H1 (cell line): Measurements from ENCODE around the gene FOXN3. TPM values are rescaled to one million over a fixed set of nuclear protein-coding genes. Genes with fewer than 3 reads are reported as not detected.

Experiments used
- EGR1 ChIP-seq: IDR thresholded peaks from 2 replicates; pipeline ENCODE4 v1.6.1; 2011; ENCODE audit warnings: low read depth, low read length, borderline replicate concordance
- HDAC2 ChIP-seq, 2 experiments: fragments of 300-600 bp in 1 of 2; sonication (generic) in 1 of 2; IDR thresholded peaks; 2 replicates each; pipeline ENCODE4 v1.6.1; 2011 to 2012; ENCODE audit warnings: low read depth in 2 of 2, low read length in 2 of 2, mild to moderate bottlenecking in 2 of 2, moderate library complexity in 2 of 2, borderline replicate concordance in 1 of 2, inconsistent platforms in 1 of 2
- SP4 ChIP-seq: IDR thresholded peaks from 2 replicates; pipeline ENCODE4 v1.6.1; 2012; ENCODE audit warnings: low read length, inconsistent platforms
- polyA plus RNA-seq, 7 experiments: library from polyadenylated mRNA; depleted of rRNA in 3 of 7; stranded (reverse) in 5 of 7; unstranded in 2 of 7; fragments of >200 nt in 5 of 7; fragments of 200-250 nt in 2 of 7; gene quantifications; 1 replicate in 5 of 7; 2 replicates in 1 of 7; 4 replicates in 1 of 7; pipeline versions ENCODE4 v1.2.1 to v1.2.3, GENCODE V29; 2011 to 2013; ENCODE audit warnings: missing spikeins in 2 of 7, mixed read lengths in 2 of 7
- total RNA-seq: library from RNA; stranded (reverse); fragmentation: NEBNext Ultra II Directional; extraction: Animal tissue kit (Norgen Biotek cat#: 25700); gene quantifications from 2 replicates; pipeline ENCODE4 v1.2.1, GENCODE V29; 2021
- TF ChIP-seq, protein P1 (sequence below): IDR thresholded peaks from 2 replicates; pipeline ENCODE4 v1.6.1; 2012; ENCODE audit warnings: inconsistent platforms
- TF ChIP-seq, protein P2 (sequence below): IDR thresholded peaks from 2 replicates; pipeline ENCODE4 v1.6.1; 2012; ENCODE audit warnings: inconsistent platforms
- TF ChIP-seq, protein P3 (sequence below): fragments of 300-600 bp; sonication (generic); IDR thresholded peaks from 2 replicates; pipeline ENCODE4 v1.7.1; 2012; ENCODE audit warnings: low read length, moderate library complexity, mild to moderate bottlenecking, inconsistent platforms; ENCODE audit not compliant: insufficient replicate concordance

The FOXN3 gene
- total and polyA plus RNA-seq, 2 of the 8 experiments (the other 6 are each of a cell fraction or from before 2014, with no cell fraction given), result 52.6 to 178 TPM

DNA sequence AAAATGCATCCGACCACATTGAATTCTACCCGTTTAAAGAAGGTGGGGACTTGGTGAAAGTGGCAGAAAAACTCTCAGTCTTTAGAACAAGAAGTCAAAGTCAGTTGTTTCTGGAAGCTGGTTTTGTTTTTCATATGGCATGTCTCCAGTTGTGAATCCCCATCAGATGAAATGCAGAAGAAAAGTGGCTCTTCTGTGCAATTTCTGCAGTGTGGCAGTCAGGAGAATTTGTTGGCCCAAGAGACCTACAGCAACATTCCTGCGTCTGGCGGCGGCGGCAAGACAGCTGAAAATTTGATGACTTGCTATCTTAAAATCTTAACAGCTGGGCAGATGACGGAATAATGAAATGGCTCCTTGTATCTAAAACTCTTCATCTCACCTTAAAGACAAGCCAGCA lies 201.5 kb downstream of the FOXN3 start (continued):
- TF ChIP-seq, protein P1, sequence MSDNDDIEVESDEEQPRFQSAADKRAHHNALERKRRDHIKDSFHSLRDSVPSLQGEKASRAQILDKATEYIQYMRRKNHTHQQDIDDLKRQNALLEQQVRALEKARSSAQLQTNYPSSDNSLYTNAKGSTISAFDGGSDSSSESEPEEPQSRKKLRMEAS, result no peak
- TF ChIP-seq EGR1 (no peak), HDAC2 (IDR thresholded peaks at IDR 0.05; ENCODE audit: borderline replicate concordance in 1 of 2, low read depth in 2 of 2, low read length in 2 of 2) (no peak), SP4 (no peak)
- TF ChIP-seq, protein P2, sequence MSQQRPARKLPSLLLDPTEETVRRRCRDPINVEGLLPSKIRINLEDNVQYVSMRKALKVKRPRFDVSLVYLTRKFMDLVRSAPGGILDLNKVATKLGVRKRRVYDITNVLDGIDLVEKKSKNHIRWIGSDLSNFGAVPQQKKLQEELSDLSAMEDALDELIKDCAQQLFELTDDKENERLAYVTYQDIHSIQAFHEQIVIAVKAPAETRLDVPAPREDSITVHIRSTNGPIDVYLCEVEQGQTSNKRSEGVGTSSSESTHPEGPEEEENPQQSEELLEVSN, result no peak
- TF ChIP-seq, protein P3, sequence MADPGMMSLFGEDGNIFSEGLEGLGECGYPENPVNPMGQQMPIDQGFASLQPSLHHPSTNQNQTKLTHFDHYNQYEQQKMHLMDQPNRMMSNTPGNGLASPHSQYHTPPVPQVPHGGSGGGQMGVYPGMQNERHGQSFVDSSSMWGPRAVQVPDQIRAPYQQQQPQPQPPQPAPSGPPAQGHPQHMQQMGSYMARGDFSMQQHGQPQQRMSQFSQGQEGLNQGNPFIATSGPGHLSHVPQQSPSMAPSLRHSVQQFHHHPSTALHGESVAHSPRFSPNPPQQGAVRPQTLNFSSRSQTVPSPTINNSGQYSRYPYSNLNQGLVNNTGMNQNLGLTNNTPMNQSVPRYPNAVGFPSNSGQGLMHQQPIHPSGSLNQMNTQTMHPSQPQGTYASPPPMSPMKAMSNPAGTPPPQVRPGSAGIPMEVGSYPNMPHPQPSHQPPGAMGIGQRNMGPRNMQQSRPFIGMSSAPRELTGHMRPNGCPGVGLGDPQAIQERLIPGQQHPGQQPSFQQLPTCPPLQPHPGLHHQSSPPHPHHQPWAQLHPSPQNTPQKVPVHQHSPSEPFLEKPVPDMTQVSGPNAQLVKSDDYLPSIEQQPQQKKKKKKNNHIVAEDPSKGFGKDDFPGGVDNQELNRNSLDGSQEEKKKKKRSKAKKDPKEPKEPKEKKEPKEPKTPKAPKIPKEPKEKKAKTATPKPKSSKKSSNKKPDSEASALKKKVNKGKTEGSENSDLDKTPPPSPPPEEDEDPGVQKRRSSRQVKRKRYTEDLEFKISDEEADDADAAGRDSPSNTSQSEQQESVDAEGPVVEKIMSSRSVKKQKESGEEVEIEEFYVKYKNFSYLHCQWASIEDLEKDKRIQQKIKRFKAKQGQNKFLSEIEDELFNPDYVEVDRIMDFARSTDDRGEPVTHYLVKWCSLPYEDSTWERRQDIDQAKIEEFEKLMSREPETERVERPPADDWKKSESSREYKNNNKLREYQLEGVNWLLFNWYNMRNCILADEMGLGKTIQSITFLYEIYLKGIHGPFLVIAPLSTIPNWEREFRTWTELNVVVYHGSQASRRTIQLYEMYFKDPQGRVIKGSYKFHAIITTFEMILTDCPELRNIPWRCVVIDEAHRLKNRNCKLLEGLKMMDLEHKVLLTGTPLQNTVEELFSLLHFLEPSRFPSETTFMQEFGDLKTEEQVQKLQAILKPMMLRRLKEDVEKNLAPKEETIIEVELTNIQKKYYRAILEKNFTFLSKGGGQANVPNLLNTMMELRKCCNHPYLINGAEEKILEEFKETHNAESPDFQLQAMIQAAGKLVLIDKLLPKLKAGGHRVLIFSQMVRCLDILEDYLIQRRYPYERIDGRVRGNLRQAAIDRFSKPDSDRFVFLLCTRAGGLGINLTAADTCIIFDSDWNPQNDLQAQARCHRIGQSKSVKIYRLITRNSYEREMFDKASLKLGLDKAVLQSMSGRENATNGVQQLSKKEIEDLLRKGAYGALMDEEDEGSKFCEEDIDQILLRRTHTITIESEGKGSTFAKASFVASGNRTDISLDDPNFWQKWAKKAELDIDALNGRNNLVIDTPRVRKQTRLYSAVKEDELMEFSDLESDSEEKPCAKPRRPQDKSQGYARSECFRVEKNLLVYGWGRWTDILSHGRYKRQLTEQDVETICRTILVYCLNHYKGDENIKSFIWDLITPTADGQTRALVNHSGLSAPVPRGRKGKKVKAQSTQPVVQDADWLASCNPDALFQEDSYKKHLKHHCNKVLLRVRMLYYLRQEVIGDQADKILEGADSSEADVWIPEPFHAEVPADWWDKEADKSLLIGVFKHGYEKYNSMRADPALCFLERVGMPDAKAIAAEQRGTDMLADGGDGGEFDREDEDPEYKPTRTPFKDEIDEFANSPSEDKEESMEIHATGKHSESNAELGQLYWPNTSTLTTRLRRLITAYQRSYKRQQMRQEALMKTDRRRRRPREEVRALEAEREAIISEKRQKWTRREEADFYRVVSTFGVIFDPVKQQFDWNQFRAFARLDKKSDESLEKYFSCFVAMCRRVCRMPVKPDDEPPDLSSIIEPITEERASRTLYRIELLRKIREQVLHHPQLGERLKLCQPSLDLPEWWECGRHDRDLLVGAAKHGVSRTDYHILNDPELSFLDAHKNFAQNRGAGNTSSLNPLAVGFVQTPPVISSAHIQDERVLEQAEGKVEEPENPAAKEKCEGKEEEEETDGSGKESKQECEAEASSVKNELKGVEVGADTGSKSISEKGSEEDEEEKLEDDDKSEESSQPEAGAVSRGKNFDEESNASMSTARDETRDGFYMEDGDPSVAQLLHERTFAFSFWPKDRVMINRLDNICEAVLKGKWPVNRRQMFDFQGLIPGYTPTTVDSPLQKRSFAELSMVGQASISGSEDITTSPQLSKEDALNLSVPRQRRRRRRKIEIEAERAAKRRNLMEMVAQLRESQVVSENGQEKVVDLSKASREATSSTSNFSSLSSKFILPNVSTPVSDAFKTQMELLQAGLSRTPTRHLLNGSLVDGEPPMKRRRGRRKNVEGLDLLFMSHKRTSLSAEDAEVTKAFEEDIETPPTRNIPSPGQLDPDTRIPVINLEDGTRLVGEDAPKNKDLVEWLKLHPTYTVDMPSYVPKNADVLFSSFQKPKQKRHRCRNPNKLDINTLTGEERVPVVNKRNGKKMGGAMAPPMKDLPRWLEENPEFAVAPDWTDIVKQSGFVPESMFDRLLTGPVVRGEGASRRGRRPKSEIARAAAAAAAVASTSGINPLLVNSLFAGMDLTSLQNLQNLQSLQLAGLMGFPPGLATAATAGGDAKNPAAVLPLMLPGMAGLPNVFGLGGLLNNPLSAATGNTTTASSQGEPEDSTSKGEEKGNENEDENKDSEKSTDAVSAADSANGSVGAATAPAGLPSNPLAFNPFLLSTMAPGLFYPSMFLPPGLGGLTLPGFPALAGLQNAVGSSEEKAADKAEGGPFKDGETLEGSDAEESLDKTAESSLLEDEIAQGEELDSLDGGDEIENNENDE, result no peak
